ENCODE data around the gene MPL.

DNA sequence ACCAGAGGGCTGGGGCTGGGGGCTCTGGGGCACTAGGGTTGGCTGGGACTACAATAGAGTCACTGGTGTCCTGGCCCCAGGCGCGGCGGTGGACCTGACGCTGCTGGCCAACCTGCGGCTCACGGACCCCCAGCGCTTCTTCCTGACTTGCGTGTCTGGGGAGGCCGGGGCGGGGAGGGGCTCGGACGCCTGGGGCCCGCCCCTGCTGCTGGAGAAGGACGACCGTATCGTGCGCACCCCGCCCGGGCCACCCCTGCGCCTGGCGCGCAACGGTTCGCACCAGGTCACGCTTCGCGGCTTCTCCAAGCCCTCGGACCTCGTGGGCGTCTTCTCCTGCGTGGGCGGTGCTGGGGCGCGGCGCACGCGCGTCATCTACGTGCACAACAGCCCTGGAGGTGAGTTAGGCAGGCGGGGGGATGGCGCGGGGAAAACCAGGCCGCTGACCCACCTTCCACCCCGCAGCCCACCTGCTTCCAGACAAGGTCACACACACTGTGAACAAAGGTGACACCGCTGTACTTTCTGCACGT, 32.8 kb upstream of the MPL start:
- no peak for TF ChIP-seq EZH2 (IDR thresholded peaks at IDR 0.05)
- TF ChIP-seq, protein P1, sequence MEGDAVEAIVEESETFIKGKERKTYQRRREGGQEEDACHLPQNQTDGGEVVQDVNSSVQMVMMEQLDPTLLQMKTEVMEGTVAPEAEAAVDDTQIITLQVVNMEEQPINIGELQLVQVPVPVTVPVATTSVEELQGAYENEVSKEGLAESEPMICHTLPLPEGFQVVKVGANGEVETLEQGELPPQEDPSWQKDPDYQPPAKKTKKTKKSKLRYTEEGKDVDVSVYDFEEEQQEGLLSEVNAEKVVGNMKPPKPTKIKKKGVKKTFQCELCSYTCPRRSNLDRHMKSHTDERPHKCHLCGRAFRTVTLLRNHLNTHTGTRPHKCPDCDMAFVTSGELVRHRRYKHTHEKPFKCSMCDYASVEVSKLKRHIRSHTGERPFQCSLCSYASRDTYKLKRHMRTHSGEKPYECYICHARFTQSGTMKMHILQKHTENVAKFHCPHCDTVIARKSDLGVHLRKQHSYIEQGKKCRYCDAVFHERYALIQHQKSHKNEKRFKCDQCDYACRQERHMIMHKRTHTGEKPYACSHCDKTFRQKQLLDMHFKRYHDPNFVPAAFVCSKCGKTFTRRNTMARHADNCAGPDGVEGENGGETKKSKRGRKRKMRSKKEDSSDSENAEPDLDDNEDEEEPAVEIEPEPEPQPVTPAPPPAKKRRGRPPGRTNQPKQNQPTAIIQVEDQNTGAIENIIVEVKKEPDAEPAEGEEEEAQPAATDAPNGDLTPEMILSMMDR (IDR thresholded peaks at IDR 0.05 in 2 of 3, conservative IDR thresholded peaks at IDR 0.05 in 1 of 3; ENCODE audit: borderline replicate concordance in 1 of 3, insufficient read depth in 1 of 3, low read depth in 2 of 3, low read length in 2 of 3): no peak
- no peak for TF ChIP-seq POLR2AphosphoS5 (IDR thresholded peaks at IDR 0.05; ENCODE audit: low read depth, low read length)
- TF ChIP-seq, protein P2, sequence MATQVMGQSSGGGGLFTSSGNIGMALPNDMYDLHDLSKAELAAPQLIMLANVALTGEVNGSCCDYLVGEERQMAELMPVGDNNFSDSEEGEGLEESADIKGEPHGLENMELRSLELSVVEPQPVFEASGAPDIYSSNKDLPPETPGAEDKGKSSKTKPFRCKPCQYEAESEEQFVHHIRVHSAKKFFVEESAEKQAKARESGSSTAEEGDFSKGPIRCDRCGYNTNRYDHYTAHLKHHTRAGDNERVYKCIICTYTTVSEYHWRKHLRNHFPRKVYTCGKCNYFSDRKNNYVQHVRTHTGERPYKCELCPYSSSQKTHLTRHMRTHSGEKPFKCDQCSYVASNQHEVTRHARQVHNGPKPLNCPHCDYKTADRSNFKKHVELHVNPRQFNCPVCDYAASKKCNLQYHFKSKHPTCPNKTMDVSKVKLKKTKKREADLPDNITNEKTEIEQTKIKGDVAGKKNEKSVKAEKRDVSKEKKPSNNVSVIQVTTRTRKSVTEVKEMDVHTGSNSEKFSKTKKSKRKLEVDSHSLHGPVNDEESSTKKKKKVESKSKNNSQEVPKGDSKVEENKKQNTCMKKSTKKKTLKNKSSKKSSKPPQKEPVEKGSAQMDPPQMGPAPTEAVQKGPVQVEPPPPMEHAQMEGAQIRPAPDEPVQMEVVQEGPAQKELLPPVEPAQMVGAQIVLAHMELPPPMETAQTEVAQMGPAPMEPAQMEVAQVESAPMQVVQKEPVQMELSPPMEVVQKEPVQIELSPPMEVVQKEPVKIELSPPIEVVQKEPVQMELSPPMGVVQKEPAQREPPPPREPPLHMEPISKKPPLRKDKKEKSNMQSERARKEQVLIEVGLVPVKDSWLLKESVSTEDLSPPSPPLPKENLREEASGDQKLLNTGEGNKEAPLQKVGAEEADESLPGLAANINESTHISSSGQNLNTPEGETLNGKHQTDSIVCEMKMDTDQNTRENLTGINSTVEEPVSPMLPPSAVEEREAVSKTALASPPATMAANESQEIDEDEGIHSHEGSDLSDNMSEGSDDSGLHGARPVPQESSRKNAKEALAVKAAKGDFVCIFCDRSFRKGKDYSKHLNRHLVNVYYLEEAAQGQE (IDR thresholded peaks at IDR 0.05; ENCODE audit: low read depth): no peak
- TF ChIP-seq ZFX (IDR thresholded peaks at IDR 0.05): no peak
